Measurements from ENCODE around the gene CDC42EP4. TPM values are rescaled to one million over a fixed set of nuclear protein-coding genes. Genes with fewer than 3 reads are reported as not detected.

Gene CDC42EP4
- total RNA-seq, 2 donors from 2014 or later, result 38.5 to 49.7 TPM

DNA sequence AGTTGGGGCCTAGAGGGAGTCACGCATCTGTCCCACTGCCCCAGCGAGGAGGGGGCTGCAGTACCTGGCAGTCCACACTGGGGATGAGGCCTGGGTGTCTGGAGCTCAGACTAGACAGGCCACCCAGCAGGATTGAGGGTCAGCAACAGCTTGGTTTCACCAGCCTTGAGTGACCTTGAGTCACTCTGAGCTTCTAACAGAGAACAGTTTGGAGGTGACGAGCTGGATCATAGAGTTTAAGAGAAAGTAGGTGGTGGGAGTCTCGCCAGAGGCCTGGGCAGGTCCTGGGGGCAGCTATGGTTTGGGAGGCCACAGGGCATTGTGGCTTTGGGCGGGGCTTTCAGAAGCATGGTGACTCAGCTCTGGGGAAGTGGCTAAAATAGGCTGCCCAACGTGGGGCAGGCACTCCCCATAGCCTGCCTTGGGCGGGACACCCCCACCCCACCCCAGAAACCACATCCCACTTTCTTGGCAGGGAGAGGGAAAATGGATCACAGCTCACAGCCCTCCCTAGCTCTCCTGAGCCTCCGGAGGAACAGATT lies 20.5 kb downstream of the CDC42EP4 start:
- peaks cover 29% of the 10 kb centered on the region for H3K4me1 Mint-ChIP-seq
- Histone ChIP-seq H3K27me3 (ENCODE audit: control insufficient read depth, insufficient read depth, low read length, poor library complexity, severe bottlenecking) (no peaks in the 10 kb centered on the region), H3K4me1 (ENCODE audit: control insufficient read depth, insufficient read depth, low read length) (peaks cover 23% of the 10 kb centered on the region), H3K27ac (ENCODE audit: low read depth, low read length) (no peak overlapping the region), H3K36me3 (ENCODE audit: control insufficient read depth, insufficient read depth, low read length) (peaks cover 32% of the 10 kb centered on the region), H3K9ac (ENCODE audit: extremely low read depth, low read length, poor library complexity, severe bottlenecking) (no peak overlapping the region), H3K9me3 (ENCODE audit: control insufficient read depth, low read length) (no peaks in the 10 kb centered on the region), H3K4me3 (ENCODE audit: low read length) (no peak overlapping the region)
- 86 to 88% methylated on average over 5 to 8 of the region's 8 CpGs for WGBS, 2 experiments (ENCODE audit: insufficient coverage in 1 of 2, insufficient read length in 1 of 2)
- H3K36me3 Mint-ChIP-seq (ENCODE audit: low read depth), result peaks cover 24% of the 10 kb centered on the region
- TF ChIP-seq, protein P1, sequence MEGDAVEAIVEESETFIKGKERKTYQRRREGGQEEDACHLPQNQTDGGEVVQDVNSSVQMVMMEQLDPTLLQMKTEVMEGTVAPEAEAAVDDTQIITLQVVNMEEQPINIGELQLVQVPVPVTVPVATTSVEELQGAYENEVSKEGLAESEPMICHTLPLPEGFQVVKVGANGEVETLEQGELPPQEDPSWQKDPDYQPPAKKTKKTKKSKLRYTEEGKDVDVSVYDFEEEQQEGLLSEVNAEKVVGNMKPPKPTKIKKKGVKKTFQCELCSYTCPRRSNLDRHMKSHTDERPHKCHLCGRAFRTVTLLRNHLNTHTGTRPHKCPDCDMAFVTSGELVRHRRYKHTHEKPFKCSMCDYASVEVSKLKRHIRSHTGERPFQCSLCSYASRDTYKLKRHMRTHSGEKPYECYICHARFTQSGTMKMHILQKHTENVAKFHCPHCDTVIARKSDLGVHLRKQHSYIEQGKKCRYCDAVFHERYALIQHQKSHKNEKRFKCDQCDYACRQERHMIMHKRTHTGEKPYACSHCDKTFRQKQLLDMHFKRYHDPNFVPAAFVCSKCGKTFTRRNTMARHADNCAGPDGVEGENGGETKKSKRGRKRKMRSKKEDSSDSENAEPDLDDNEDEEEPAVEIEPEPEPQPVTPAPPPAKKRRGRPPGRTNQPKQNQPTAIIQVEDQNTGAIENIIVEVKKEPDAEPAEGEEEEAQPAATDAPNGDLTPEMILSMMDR (conservative IDR thresholded peaks at IDR 0.05), result no peak
- H3K27me3 Mint-ChIP-seq (ENCODE audit: insufficient read depth), result no peaks in the 10 kb centered on the region
- H3K27ac Mint-ChIP-seq, result peak overlapping the region; percentile 6
- no peaks in the 10 kb centered on the region for H3K9me3 Mint-ChIP-seq
- DNase-seq, result no peak
- H3K4me3 Mint-ChIP-seq, result no peak overlapping the region

GRCh38 chr17:73290399-73291259 lies 21.2 kb downstream of the CDC42EP4 start:
- Histone ChIP-seq H3K9me3 (ENCODE audit: control insufficient read depth, low read length) (no peaks in the 10 kb centered on the region), H3K9ac (ENCODE audit: extremely low read depth, low read length, poor library complexity, severe bottlenecking) (no peak overlapping the region), H3K27me3 (ENCODE audit: control insufficient read depth, insufficient read depth, low read length, poor library complexity, severe bottlenecking) (no peaks in the 10 kb centered on the region), H3K4me1 (ENCODE audit: control insufficient read depth, insufficient read depth, low read length) (peaks cover 27% of the 10 kb centered on the region), H3K27ac (ENCODE audit: low read depth, low read length) (no peak overlapping the region), H3K36me3 (ENCODE audit: control insufficient read depth, insufficient read depth, low read length) (peaks cover 39% of the 10 kb centered on the region), H3K4me3 (ENCODE audit: low read length) (no peak overlapping the region)
- Mint-ChIP-seq H3K9me3 (no peaks in the 10 kb centered on the region), H3K36me3 (ENCODE audit: low read depth) (peaks cover 25% of the 10 kb centered on the region), H3K27me3 (ENCODE audit: insufficient read depth) (no peaks in the 10 kb centered on the region), H3K27ac (no peak overlapping the region), H3K4me3 (no peak overlapping the region), H3K4me1 (peaks cover 31% of the 10 kb centered on the region)
- TF ChIP-seq, protein P1 (conservative IDR thresholded peaks at IDR 0.05), result no peak
- no peak for DNase-seq
- 92 to 96% methylated on average over 9 to 16 of the region's 16 CpGs for WGBS, 2 experiments (ENCODE audit: insufficient coverage in 1 of 2, insufficient read length in 1 of 2)

GRCh38 chr17:73289549-73290254 lies 22.1 kb downstream of the CDC42EP4 start:
- 82 to 89% methylated on average over 6 to 7 of the region's 7 CpGs for WGBS, 2 experiments (ENCODE audit: insufficient coverage in 1 of 2, insufficient read length in 1 of 2)
- Histone ChIP-seq H3K9ac (ENCODE audit: extremely low read depth, low read length, poor library complexity, severe bottlenecking) (no peak overlapping the region), H3K4me3 (ENCODE audit: low read length) (no peak overlapping the region), H3K9me3 (ENCODE audit: control insufficient read depth, low read length) (no peaks in the 10 kb centered on the region), H3K27ac (ENCODE audit: low read depth, low read length) (no peak overlapping the region), H3K27me3 (ENCODE audit: control insufficient read depth, insufficient read depth, low read length, poor library complexity, severe bottlenecking) (no peaks in the 10 kb centered on the region), H3K4me1 (ENCODE audit: control insufficient read depth, insufficient read depth, low read length) (peaks cover 28% of the 10 kb centered on the region), H3K36me3 (ENCODE audit: control insufficient read depth, insufficient read depth, low read length) (peaks cover 41% of the 10 kb centered on the region)
- H3K9me3 Mint-ChIP-seq, result no peaks in the 10 kb centered on the region
- H3K36me3 Mint-ChIP-seq (ENCODE audit: low read depth), result peaks cover 20% of the 10 kb centered on the region
- H3K4me3 Mint-ChIP-seq, result no peak overlapping the region
- no peaks in the 10 kb centered on the region for H3K27me3 Mint-ChIP-seq (ENCODE audit: insufficient read depth)
- no peak for DNase-seq
- H3K27ac Mint-ChIP-seq, result peak overlapping the region; percentile 74
- H3K4me1 Mint-ChIP-seq, result peaks cover 31% of the 10 kb centered on the region
- TF ChIP-seq, protein P1 (conservative IDR thresholded peaks at IDR 0.05), result no peak
